RWPE2 (cell line): ENCODE results near the gene ROBO3.

Experiments
- ATAC-seq: fragments of 200-7000 bp; cut with Tn5 transposase; 3 replicates; pipeline ENCODE4 v1.9.1; 2021; ENCODE audit warnings: low read depth
- DNase-seq: peaks from one replicate; pipeline ENCODE4 v3.0.0-alpha.2; 2020; ENCODE audit warnings: low spot score
- H3K27ac ChIP-seq: fragments of 450-650 bp; 2 replicates; pipeline ENCODE4 v1.5.1; 2017; ENCODE audit warnings: mild to moderate bottlenecking; ENCODE audit not compliant: poor library complexity, severe bottlenecking
- H3K27me3 ChIP-seq: fragments of 250-450 bp; sonication (Bioruptor Pico); 2 replicates; pipeline ENCODE4 v1.5.1; 2021; ENCODE audit warnings: mild to moderate bottlenecking, moderate library complexity; ENCODE audit not compliant: insufficient read depth, poor library complexity, severe bottlenecking
- H3K36me3 ChIP-seq: fragments of 250-450 bp; sonication (Bioruptor Pico); 2 replicates; pipeline ENCODE4 v1.5.1; 2020; ENCODE audit warnings: low read depth, mild to moderate bottlenecking, moderate library complexity
- H3K4me1 ChIP-seq: fragments of 250-450 bp; sonication (Bioruptor Pico); 2 replicates; pipeline ENCODE4 v1.5.1; 2021; ENCODE audit warnings: mild to moderate bottlenecking, moderate library complexity; ENCODE audit not compliant: insufficient read depth, poor library complexity, severe bottlenecking
- H3K4me3 ChIP-seq: fragments of 250-450 bp; sonication (Bioruptor Pico); 2 replicates; pipeline ENCODE4 v1.5.1; 2021; ENCODE audit warnings: mild to moderate bottlenecking, moderate library complexity; ENCODE audit not compliant: severe bottlenecking
- H3K9me3 ChIP-seq: fragments of 250-450 bp; sonication (Bioruptor Pico); 2 replicates; pipeline ENCODE4 v1.5.1; 2021; ENCODE audit warnings: mild to moderate bottlenecking, moderate library complexity; ENCODE audit not compliant: severe bottlenecking
- TF ChIP-seq, protein P1 (sequence below): fragments of 450-650 bp; IDR thresholded peaks from one replicate; pipeline ENCODE4 v1.5.1; 2017; ENCODE audit warnings: mild to moderate bottlenecking, moderate library complexity; ENCODE audit not compliant: poor library complexity, severe bottlenecking

ROBO3 gene

GRCh38 chr11:124839128-124839971 lies 25.9 kb upstream of the ROBO3 start:
- Histone ChIP-seq H3K9me3 (no peaks in the 10 kb centered on the region), H3K4me1 (no peaks in the 10 kb centered on the region), H3K4me3 (peak overlapping the region; percentile 21), H3K27ac (no peak overlapping the region), H3K36me3 (no peaks in the 10 kb centered on the region), H3K27me3 (peaks cover 68% of the 10 kb centered on the region)
- TF ChIP-seq, protein P1, sequence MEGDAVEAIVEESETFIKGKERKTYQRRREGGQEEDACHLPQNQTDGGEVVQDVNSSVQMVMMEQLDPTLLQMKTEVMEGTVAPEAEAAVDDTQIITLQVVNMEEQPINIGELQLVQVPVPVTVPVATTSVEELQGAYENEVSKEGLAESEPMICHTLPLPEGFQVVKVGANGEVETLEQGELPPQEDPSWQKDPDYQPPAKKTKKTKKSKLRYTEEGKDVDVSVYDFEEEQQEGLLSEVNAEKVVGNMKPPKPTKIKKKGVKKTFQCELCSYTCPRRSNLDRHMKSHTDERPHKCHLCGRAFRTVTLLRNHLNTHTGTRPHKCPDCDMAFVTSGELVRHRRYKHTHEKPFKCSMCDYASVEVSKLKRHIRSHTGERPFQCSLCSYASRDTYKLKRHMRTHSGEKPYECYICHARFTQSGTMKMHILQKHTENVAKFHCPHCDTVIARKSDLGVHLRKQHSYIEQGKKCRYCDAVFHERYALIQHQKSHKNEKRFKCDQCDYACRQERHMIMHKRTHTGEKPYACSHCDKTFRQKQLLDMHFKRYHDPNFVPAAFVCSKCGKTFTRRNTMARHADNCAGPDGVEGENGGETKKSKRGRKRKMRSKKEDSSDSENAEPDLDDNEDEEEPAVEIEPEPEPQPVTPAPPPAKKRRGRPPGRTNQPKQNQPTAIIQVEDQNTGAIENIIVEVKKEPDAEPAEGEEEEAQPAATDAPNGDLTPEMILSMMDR, result no peak
- ATAC-seq, result peak; percentile 15; the same call in 1 of the 3 replicates
- DNase-seq, result no peak

DNA sequence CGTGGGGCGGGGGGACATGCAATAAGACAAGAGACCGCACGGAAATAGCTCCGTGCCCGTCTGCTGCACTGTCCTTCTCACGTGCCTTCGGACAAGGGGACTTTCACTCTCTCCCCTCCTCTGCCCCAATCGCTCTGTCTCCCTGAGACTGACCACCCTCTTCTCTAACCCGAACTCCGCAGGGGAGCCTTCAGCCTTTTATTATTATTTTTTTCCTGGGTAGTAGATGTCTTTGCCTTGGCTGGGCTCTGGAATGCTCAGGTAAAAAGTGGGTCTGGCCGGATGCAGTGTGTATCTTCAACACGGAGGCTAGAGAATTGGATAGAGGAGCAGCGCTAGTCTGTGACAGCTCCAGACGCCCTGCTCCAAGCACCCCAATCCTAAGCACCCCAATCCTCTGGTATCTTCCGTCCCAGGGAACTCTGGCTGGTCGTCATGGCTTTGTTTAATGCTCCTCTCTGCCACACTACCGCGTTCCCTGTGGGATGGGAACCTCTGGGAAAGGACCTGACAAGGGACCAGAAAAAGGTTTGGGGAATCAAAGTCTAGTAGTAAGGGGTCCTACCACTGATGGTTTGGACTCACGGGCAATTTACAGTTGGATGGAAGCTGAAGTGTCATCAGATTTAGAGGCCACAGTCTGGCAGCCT lies 25.1 kb upstream of the ROBO3 start:
- peaks cover 75% of the 10 kb centered on the region for H3K27me3 ChIP-seq
- H3K4me3 ChIP-seq, result no peak overlapping the region
- no peaks in the 10 kb centered on the region for H3K9me3 ChIP-seq
- no peaks in the 10 kb centered on the region for H3K36me3 ChIP-seq
- ATAC-seq, result no peak
- TF ChIP-seq, protein P1, result no peak
- no peak overlapping the region for H3K27ac ChIP-seq
- H3K4me1 ChIP-seq, result no peaks in the 10 kb centered on the region
- no peak for DNase-seq

GRCh38 chr11:124840666-124841065 lies 24.6 kb upstream of the ROBO3 start:
- Histone ChIP-seq H3K9me3 (no peaks in the 10 kb centered on the region), H3K4me1 (no peaks in the 10 kb centered on the region), H3K27me3 (peaks cover 81% of the 10 kb centered on the region), H3K27ac (no peak overlapping the region), H3K4me3 (no peak overlapping the region), H3K36me3 (no peaks in the 10 kb centered on the region)
- TF ChIP-seq, protein P1, result no peak
- ATAC-seq (no peak), DNase-seq (no peak)

DNA sequence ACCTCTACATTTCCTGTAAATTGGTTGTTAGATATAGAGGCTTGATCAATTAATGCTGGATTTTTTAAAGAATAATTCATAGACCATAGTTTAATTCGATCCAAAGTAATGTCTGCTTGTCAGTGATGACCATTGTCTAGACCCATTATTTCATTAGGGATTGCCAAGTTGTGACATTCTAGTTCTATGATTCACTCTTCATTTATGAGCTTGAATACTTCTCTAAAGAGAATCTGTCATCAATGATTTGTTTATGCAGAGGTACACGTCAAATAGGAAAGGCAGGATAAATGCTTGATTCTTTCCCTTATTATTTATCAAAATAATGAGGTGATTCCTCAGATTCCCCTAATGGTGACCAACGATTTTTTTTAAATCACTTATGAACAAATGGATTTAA lies 24.0 kb upstream of the ROBO3 start:
- TF ChIP-seq, protein P1, result no peak
- Histone ChIP-seq H3K9me3 (no peaks in the 10 kb centered on the region), H3K4me1 (no peaks in the 10 kb centered on the region), H3K27me3 (peaks cover 86% of the 10 kb centered on the region), H3K27ac (no peak overlapping the region), H3K4me3 (no peak overlapping the region), H3K36me3 (no peaks in the 10 kb centered on the region)
- 0 out of 3 replicates have a peak, but pooled peaks have one; percentile 10 for ATAC-seq
- no peak for DNase-seq
